ENCODE measurements around the gene ABCC9.
A peak's percentile ranks its signal among the peaks of the same experiment; 100 is the strongest.
"Not testable (repeated sequence)": the region's sequence is repeated elsewhere in the genome, so short reads cannot be mapped to it uniquely, and the experiment has no call there.

ABCC9 gene

DNA sequence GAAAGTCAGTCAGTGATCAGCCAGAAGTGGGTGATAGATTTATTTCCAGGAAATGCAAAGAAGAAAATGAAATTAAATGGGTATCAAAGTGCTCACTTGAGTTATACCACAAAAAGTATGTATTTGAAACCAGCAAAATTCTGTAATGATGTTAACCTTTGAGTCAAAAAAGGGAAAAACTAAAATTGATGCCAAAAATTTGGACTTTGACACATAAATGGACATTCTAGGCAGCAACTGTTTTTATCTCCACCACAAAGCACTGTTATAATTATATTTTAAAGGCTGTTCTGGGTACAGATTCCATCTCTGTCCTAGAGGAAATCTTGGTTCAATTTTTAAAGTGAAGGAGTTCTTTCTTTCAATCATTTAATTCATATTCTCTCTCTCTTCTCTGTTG lies 135.0 kb downstream of the ABCC9 start:
- Mint-ChIP-seq H3K9me3 (peaks cover 2% of the 10 kb centered on the region), H3K4me3 (no peak overlapping the region), H3K27ac (no peak overlapping the region), H3K36me3 (ENCODE audit: low read depth) (no peaks in the 10 kb centered on the region), H3K27me3 (no peaks in the 10 kb centered on the region), H3K4me1 (ENCODE audit: low read depth) (no peaks in the 10 kb centered on the region)
- no peak for DNase-seq

DNA sequence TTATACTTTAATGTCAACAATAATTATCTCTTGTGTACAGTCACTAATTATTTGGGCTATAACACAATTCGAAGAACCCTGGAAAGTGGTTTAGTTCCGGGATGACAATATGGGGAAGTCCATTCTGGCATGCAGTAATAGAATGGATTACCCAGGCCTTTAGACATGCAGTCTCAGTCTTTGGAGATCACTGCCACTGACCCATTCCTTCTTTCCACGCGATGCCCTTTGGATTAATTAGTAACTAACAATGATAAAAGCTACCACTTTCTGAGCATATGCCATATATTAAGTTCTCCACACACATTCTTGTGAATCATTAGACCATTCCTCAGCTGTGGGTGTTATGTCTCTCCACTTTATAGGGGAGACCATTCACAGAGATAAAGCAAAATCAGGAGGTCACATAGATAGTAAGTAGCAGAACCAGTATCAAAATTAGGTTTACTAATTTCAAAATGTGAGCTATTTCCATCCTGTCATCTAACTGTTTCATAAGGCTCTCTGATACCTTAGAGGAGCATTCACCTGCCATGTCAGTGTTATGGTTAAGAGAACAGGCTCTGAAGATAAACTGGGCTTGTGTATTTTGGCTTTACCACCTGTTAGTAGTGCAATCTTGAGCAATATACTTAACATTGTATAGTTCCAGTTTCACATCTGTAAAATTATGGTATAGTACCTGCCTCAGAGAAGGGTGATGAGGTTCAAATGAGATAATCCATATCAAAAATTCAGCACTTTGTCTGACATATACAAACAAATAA lies 139.5 kb downstream of the ABCC9 start:
- Mint-ChIP-seq H3K9me3 (no peaks in the 10 kb centered on the region), H3K27ac (no peak overlapping the region), H3K36me3 (ENCODE audit: low read depth) (no peaks in the 10 kb centered on the region), H3K4me3 (no peak overlapping the region), H3K4me1 (ENCODE audit: low read depth) (no peaks in the 10 kb centered on the region), H3K27me3 (no peaks in the 10 kb centered on the region)
- no peak for DNase-seq

- no peak overlapping the region for H3K27ac Mint-ChIP-seq
- no peaks in the 10 kb centered on the region for H3K9me3 Mint-ChIP-seq
- H3K4me3 Mint-ChIP-seq = no peak overlapping the region
- H3K36me3 Mint-ChIP-seq (ENCODE audit: low read depth) = no peaks in the 10 kb centered on the region
- no peaks in the 10 kb centered on the region for H3K4me1 Mint-ChIP-seq (ENCODE audit: low read depth)
- DNase-seq = no peak
- peaks cover 7% of the 10 kb centered on the region for H3K27me3 Mint-ChIP-seq
Measured at GRCh38 chr12:21800011-21800410, 141.2 kb downstream of the ABCC9 start.

GRCh38 chr12:21797539-21797938 lies 143.7 kb downstream of the ABCC9 start:
- DNase-seq = no peak
- H3K9me3 Mint-ChIP-seq = no peaks in the 10 kb centered on the region
- H3K4me3 Mint-ChIP-seq = no peak overlapping the region
- H3K27me3 Mint-ChIP-seq = peaks cover 13% of the 10 kb centered on the region
- H3K27ac Mint-ChIP-seq = no peak overlapping the region
- H3K36me3 Mint-ChIP-seq (ENCODE audit: low read depth) = no peaks in the 10 kb centered on the region
- H3K4me1 Mint-ChIP-seq (ENCODE audit: low read depth) = no peaks in the 10 kb centered on the region

DNA sequence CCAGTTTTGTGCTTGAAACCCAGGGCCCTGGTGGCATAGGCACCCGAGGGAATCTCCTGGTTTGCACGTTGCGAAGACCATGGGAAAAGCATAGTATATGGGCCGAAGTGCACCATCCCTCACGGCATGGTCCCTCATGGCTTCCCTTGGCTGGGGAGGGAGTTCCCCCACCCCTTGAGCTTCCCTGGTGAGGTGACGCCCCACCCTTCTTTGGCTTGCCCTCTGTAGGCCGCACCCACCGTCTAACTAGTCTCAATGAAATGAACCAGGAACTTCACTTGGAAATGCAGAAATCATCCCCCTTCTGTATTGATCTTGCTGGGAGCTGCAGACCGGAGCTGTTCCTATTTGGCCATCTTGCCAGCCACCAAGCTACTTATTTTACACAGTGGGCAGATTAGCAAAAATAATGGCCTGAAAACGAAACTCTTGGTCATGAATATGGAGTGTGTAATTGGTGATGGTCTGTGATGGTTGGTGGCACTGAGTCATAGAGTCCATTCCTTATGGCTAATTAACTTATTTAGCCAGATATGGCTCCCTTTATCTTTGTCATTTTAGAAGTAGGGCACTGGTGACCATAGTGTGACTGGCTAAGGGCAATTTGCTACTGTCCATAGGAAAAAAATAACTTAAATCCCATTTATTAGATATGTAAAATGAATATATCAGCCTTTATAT lies 145.4 kb downstream of the ABCC9 start:
- no peaks in the 10 kb centered on the region for H3K36me3 Mint-ChIP-seq (ENCODE audit: low read depth)
- H3K27me3 Mint-ChIP-seq = peaks cover 16% of the 10 kb centered on the region
- no peaks in the 10 kb centered on the region for H3K9me3 Mint-ChIP-seq
- H3K4me1 Mint-ChIP-seq (ENCODE audit: low read depth) = no peaks in the 10 kb centered on the region
- H3K4me3 Mint-ChIP-seq = no peak overlapping the region
- DNase-seq = no peak
- H3K27ac Mint-ChIP-seq = no peak overlapping the region

- H3K4me3 Mint-ChIP-seq; H3K27ac Mint-ChIP-seq; H3K4me1 Mint-ChIP-seq (ENCODE audit: low read depth); DNase-seq; H3K36me3 Mint-ChIP-seq (ENCODE audit: low read depth); H3K9me3 Mint-ChIP-seq: not testable (repeated sequence)
- peaks cover 16% of the 10 kb centered on the region for H3K27me3 Mint-ChIP-seq
Measured at GRCh38 chr12:21794807-21795595, 146.2 kb downstream of the ABCC9 start.

DNA sequence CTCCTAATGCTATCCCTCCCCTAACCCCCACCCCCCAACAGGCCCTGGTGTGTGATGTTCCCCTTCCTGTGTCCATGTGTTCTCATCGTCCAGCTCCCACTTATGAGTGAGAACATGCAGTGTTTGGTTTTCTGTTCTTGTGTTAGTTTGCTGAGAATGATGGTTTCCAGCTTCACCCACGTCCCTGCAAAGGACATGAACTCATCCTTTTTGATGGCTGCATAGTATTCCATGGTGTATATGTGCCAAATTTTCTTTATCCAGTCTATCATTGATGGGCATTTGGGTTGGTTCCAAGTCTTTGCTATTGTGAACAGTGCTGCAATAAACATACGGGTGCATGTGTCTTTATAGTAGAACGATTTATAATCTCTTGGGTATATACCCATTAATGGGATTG lies 151.5 kb downstream of the ABCC9 start:
- H3K36me3 Mint-ChIP-seq (ENCODE audit: low read depth); H3K4me3 Mint-ChIP-seq; DNase-seq; H3K4me1 Mint-ChIP-seq (ENCODE audit: low read depth); H3K9me3 Mint-ChIP-seq; H3K27me3 Mint-ChIP-seq; H3K27ac Mint-ChIP-seq: not testable (repeated sequence)

GRCh38 chr12:21788089-21788983 lies 152.9 kb downstream of the ABCC9 start:
- peaks cover 6% of the 10 kb centered on the region for H3K27me3 Mint-ChIP-seq
- no peaks in the 10 kb centered on the region for H3K9me3 Mint-ChIP-seq
- H3K4me3 Mint-ChIP-seq = no peak overlapping the region
- no peaks in the 10 kb centered on the region for H3K4me1 Mint-ChIP-seq (ENCODE audit: low read depth)
- H3K36me3 Mint-ChIP-seq (ENCODE audit: low read depth) = no peaks in the 10 kb centered on the region
- no peak overlapping the region for H3K27ac Mint-ChIP-seq
- DNase-seq = no peak

DNA sequence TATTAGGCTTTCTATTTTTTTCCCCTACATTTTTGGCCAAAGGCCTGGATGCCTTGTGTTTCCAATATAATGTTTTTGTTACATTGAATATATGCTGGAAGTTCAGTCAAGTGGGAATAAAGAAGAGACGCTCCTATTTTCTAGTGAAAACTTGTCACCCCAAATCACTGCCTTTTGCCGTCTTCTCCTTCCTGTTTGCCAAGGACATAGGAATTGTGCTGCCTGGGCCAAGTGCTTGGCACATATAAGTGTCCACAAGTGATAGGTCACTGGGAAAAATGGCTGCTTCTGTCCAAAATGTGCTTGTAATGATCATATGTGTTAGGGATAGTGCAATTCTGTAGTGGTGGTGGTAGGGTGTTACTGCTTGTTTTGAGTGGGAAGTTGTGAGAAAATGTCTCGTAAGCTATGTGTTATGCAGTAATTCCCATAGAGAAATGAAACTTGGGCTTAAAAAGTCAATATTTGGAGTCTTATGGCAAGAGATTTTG lies 155.1 kb downstream of the ABCC9 start:
- Mint-ChIP-seq H3K4me3 (no peak overlapping the region), H3K4me1 (ENCODE audit: low read depth) (no peaks in the 10 kb centered on the region), H3K9me3 (no peaks in the 10 kb centered on the region), H3K27me3 (peaks cover 3% of the 10 kb centered on the region), H3K36me3 (ENCODE audit: low read depth) (no peaks in the 10 kb centered on the region), H3K27ac (no peak overlapping the region)
- no peak for DNase-seq

DNA sequence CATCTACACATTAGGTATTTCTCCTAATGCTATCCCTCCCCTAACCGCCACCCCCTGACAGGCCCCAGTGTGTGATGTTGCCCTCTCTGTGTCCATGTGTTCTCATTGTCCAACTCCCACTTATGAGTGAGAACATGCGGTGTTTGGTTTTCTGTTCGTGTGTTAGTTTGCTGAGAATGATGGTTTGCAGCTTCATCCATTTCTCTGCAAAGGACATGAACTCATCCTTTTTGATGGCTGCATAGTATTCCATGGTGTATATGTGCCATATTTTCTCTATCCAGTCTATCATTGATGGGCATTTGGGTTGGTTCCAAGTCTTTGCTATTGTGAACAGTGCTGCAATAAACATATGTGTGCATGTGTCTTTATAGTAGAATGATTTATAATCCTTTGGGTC lies 158.5 kb downstream of the ABCC9 start:
- not testable (repeated sequence) for DNase-seq; H3K9me3 Mint-ChIP-seq; H3K27ac Mint-ChIP-seq; H3K4me1 Mint-ChIP-seq (ENCODE audit: low read depth); H3K4me3 Mint-ChIP-seq; H3K36me3 Mint-ChIP-seq (ENCODE audit: low read depth)
- H3K27me3 Mint-ChIP-seq = peaks cover 13% of the 10 kb centered on the region

- no peaks in the 10 kb centered on the region for H3K4me1 Mint-ChIP-seq (ENCODE audit: low read depth)
Measured at GRCh38 chr12:21780786-21781185, 160.4 kb downstream of the ABCC9 start.

DNA sequence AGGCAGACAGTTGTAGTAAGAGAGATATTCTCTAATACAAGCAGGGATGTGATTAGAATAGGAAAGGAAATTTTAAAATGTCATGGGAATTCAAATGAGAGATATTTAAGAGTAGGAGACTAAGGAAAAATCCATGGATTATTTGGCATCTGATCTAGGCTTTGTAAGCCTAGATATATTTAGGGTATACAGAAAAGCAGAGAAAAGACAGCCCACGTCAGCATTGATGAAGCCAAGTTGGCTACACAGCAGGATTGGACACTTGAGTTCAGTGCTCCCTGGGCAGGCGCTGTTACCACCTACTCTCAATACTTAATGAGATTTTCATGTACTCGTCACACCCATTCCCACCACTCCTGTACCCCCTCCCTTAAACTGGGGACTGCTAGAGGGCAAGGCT lies 165.1 kb downstream of the ABCC9 start:
- Mint-ChIP-seq H3K36me3 (ENCODE audit: low read depth) (no peaks in the 10 kb centered on the region), H3K9me3 (no peaks in the 10 kb centered on the region), H3K4me1 (ENCODE audit: low read depth) (peaks cover 12% of the 10 kb centered on the region), H3K4me3 (no peak overlapping the region), H3K27me3 (peaks cover 53% of the 10 kb centered on the region), H3K27ac (no peak overlapping the region)
- DNase-seq = no peak

More at GRCh38 chr12:21780786-21781185, 160.4 kb downstream of the ABCC9 start:
- Mint-ChIP-seq H3K27ac (no peak overlapping the region), H3K4me3 (no peak overlapping the region), H3K36me3 (ENCODE audit: low read depth) (no peaks in the 10 kb centered on the region), H3K9me3 (no peaks in the 10 kb centered on the region), H3K27me3 (peaks cover 26% of the 10 kb centered on the region)
- no peak for DNase-seq

DNA sequence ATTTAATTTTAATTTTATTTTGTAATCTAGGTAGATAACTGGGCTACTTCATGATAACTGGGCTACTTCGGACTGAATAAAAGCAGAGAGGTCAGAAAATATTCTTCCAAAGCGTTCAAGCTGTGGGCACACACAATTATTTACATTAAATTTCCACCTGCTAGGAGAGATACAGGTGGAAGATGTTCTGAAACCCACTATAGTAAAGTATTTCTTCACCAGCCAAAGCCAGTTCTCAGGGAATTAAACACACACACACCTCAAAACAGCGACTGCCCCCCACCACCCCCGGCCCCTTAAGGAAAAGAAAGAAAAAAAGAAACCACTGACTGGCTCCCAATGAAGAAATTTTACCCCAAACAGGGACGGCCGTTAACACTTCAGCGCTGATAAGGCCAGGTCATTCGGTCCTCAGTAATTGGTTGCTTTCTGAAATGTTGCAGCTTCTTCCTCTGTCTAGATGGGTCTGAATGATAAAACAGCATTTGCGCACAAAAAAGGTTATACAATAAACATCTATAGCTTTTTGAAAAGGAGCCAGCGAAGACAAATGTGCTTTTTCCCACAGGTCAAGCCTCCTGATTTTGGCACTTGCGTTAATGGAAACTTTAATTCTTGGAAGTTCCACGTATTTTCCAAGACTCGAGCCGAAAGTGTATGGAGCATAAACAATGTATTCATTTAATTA lies 165.9 kb downstream of the ABCC9 start:
- no peak for DNase-seq
- H3K9me3 Mint-ChIP-seq = no peaks in the 10 kb centered on the region
- H3K4me3 Mint-ChIP-seq = peak overlapping the region; percentile 24
- peaks cover 56% of the 10 kb centered on the region for H3K27me3 Mint-ChIP-seq
- H3K4me1 Mint-ChIP-seq (ENCODE audit: low read depth) = peaks cover 12% of the 10 kb centered on the region
- H3K27ac Mint-ChIP-seq = no peak overlapping the region
- H3K36me3 Mint-ChIP-seq (ENCODE audit: low read depth) = no peaks in the 10 kb centered on the region

Data from activated T-cell treated with anti-CD3 and anti-CD28 coated beads, Interleukin-2, amount 50 U/mL, for 24 hours (primary cell).